HEK293 (cell line): ENCODE results near the gene CACNG7.

ENCODE experiments used
- CTCF ChIP-seq: fragments of 450-650 bp; formaldehyde crosslinking; IDR thresholded peaks from 2 replicates; pipeline ENCODE4 v1.5.1; 2016; ENCODE audit warnings: missing biosample characterization, missing genetic modification characterization
- TCF7L2 ChIP-seq: IDR thresholded peaks from 2 replicates; pipeline ENCODE4 v1.6.1; 2011; ENCODE audit warnings: low read depth, mild to moderate bottlenecking, inconsistent platforms, low read length, moderate library complexity, borderline replicate concordance
- YY1 ChIP-seq: fragments of 450-650 bp; formaldehyde crosslinking; IDR thresholded peaks from 2 replicates; pipeline ENCODE4 v1.5.1; 2018; ENCODE audit warnings: missing biosample characterization, missing genetic modification characterization
- ZNF18 ChIP-seq: fragments of 450-650 bp; formaldehyde crosslinking; IDR thresholded peaks from 2 replicates; pipeline ENCODE4 v1.5.1; 2016; ENCODE audit warnings: missing biosample characterization, missing genetic modification characterization

- TF ChIP-seq YY1 (tag by site-specific recombination) (no peak), CTCF (no peak), TCF7L2 (no peak), ZNF18 (tag by site-specific recombination) (no peak)
Observed at GRCh38 chr19:53866865-53867224, 42.2 kb upstream of the CACNG7 start.
